ENCODE data around the gene LSG1.

GRCh38 chr3:194608981-194609380, 63.0 kb downstream of the LSG1 start:
- TF ChIP-seq EZH2phosphoT487 (IDR thresholded peaks at IDR 0.05) (no peak), CTCF (IDR thresholded peaks at IDR 0.05) (no peak)

All from neural progenitor cell (in vitro differentiated cells).